GM12873 (cell line): ENCODE measurements around the gene HS6ST2.

ENCODE experiments used
- TF ChIP-seq, protein P1 (sequence below): IDR thresholded peaks from 2 replicates; pipeline ENCODE4 v1.5.1; 2012; ENCODE audit warnings: low read depth, mild to moderate bottlenecking, moderate library complexity, low read length, control low read depth; ENCODE audit not compliant: insufficient read depth; ENCODE audit errors: missing control alignments

The HS6ST2 gene

DNA sequence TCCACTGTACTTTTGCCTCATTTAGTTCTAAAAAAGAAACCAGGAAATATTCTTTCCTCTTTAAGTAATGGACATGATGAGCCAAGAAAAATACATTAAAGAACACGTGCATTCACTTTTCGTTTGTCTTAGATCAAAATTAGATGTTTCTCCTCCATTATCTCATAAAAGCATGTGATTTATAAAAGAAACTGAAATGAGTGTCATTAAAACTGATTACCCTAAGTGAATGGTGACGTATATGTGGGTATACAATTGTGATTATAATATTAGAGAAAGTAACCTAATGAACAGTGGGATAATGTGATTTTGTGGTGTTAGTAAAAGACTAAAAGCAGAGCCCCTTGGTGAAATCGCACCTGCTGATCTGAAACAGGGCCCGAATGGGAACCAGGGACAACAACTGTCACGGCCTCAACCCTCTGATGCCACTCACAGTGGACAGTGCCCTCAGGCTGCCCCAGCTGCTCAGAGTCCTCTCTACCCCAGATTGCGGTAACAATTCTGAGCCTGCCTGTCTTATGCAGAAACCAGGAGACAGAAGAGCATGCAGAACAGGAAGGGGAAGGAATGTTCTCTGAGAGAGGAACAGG is 25.7 kb upstream of the HS6ST2 start:
- TF ChIP-seq, protein P1, sequence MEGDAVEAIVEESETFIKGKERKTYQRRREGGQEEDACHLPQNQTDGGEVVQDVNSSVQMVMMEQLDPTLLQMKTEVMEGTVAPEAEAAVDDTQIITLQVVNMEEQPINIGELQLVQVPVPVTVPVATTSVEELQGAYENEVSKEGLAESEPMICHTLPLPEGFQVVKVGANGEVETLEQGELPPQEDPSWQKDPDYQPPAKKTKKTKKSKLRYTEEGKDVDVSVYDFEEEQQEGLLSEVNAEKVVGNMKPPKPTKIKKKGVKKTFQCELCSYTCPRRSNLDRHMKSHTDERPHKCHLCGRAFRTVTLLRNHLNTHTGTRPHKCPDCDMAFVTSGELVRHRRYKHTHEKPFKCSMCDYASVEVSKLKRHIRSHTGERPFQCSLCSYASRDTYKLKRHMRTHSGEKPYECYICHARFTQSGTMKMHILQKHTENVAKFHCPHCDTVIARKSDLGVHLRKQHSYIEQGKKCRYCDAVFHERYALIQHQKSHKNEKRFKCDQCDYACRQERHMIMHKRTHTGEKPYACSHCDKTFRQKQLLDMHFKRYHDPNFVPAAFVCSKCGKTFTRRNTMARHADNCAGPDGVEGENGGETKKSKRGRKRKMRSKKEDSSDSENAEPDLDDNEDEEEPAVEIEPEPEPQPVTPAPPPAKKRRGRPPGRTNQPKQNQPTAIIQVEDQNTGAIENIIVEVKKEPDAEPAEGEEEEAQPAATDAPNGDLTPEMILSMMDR = no peak

DNA sequence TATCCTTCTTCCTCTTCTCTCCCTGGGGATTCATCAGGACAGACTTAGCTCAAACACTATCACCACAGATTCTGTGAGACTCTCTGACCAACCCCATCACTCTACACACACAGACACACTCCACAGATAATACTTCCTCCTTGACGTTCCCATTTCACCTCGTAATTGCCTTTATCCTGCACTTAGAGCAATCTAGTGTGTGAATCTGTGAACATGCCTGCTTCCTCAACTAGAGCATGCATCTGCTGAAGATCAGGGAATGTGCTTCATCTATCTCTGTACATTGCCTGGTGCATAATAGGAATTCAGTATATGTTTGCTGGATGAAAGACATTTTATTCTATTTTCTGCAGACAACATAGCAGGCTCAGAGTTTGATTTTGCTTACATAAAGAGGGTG is 25.1 kb upstream of the HS6ST2 start:
- TF ChIP-seq, protein P1 = no peak

DNA sequence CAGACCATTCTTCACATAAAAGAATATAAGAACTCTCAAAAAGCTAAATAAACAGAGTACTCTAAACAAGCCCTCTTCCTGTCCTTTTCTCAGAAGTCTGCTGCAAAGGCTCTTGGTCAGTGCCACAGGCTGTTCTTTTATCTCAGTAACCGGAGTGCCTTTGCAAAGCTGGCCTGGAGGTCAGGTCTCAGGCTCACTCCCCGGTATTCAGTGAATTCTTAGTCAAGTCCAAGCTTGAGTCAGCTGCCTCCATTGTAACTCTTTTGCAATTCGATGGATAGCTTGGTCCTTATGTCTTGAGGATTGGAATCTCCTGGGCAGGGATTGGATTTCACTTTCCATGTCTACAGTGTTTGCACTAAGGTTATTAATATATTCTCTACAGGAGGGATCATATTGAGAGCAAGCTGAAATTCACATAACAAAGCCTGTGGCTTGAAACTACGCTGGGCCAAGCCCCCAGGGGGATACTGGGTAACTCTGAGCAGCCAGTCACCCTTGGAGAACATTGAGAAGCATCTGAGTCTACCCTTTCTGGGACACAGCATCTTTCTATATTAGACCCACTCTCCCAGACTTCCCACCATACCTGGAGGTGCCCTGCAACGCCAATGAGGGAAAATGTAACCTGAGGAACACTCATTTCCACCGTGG is 10.0 kb upstream of the HS6ST2 start:
- TF ChIP-seq, protein P1 = no peak

DNA sequence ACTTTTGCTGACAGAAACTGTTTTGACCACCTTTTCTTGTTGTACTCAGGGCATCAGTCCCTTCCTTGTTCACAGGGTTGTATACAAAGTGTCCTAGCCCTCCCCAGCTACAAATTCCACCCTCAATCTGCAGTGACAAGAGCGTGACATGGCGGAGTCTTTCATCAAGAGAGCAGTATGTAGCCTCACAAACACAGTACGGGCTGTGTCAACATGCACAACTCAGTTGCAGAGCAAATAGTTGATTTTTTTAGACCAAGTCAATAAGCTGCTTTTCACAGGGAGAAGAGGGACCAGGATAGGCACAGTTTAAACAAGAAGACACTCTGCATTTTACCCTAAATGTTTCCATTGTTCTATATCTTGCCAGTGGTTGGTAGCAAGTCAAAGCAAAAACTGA is 8.6 kb upstream of the HS6ST2 start:
- TF ChIP-seq, protein P1 = no peak

DNA sequence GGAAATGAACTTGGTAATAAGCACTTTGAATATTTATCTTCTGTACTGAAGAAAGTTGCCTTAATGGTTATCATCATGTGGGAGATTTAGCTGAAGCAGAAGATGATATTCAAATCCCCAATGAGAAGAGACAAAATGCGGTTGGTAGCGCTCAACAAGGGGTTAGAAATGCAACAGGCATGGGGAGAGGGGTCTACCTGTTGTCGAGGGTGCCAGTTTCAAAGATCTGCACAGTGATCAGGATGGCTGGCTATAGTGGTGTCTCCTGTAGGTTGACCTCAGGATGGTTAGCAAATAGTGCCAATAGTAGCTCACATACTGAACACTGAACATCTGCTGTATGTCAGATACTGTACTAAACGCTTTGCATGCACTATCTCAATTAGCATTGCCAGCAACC is 7.0 kb upstream of the HS6ST2 start:
- TF ChIP-seq, protein P1 = no peak

DNA sequence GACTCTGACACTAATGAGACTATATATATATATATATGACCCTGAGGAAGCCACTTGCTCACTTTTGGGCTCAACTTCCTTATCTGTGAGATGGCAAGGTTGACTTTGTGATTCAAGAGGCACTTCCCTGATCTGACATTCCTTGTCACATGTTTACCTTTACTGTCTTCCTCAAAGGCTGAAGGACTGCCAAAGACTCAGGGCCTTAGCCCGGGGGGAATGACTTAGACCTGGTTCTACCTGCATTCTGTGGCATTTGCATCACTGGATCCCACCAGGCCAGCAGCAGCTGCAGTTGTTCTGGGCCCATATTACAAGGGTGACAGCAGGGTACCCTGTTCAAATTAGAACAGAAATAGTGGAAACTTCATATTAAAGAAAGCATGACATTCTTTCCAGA is 3.1 kb upstream of the HS6ST2 start:
- TF ChIP-seq, protein P1 = no peak

DNA sequence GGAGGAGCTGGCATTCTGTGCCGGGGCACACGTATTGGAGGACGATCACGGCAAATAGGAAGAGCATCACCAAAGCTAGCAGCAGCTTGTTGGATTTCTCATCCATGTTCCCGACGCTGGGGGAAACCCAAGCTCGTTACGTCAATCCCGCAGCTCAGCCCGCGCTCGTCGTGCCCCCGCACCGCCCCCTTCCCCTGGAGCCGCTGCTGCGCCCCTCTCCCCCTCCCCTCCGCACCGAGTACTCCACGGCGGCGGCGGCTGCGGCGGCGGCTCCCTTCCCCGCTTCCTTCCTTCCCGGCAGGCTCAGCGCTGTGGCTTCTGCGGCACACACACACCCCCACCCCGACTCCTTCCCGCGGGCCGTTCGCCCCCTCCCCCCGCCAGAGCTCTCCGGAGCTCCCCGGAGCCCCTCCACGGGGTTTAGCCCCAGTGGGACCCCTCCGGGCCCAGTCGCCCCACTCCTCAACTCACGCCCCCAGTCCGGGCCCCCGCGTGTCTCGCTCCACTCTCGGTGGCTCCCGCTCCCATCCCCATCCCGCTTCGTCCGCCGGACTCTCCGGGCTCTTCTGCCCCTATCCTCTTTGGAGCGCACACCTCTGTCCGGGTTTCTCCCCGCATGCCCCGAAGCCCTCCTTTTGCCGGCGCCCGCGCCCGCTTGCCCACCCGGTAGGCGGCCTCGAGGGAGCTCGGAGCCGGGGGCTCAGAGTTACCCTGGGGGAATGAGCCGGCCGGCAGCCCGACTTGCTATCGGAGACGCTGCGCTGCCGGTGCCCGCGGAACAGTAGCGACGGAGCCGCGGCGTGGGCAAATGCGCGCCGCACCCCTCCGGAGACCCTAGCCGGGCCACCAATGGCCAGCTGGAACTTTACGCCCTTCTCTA is 978 bp downstream of the HS6ST2 start:
- TF ChIP-seq, protein P1 = no peak
